K562 (cell line): ENCODE measurements around the gene SMAD1. TPM values are rescaled to one million over a fixed set of nuclear protein-coding genes. Genes with fewer than 3 reads are reported as not detected.
A peak's percentile ranks its signal among the peaks of the same experiment; 100 is the strongest.

Source experiments
- ATAC-seq: fragments of 200-7000 bp; cut with Tn5 transposase; 3 replicates; pipeline ENCODE4 v1.9.1; 2020; ENCODE audit warnings: moderate library complexity
- Bru-seq: library from RNA; stranded (reverse); fragments of 400-500 nt; gene quantifications from one replicate; lab custom pipeline; 2021; lab: Mats Ljungman, UMichigan
- BruChase-seq, 2 experiments: library from RNA; stranded (reverse); fragments of 400-500 nt; gene quantifications; one replicate each; lab custom pipeline; 2021; lab: Mats Ljungman, UMichigan
- BruUV-seq: library from RNA; stranded (reverse); fragments of 400-500 nt; replicated peaks from 2 replicates; lab custom pipeline; 2021; lab: Mats Ljungman, UMichigan
- CTCF ChIA-PET: fragments of 300-600 bp; formaldehyde crosslinking; extraction: SDS; loops from one replicate; lab custom pipeline; 2021; ENCODE audit warnings: low intra/inter-chr PET ratio; lab: Yijun Ruan, JAX
- POLR2A ChIA-PET: fragments of 300-600, 350-650 bp; sonication (Branson Sonifier 250); formaldehyde crosslinking; extraction: SDS; loops from one replicate; lab custom pipeline; 2021; ENCODE audit warnings: antibody characterized with exemption, inconsistent platforms; lab: Yijun Ruan, JAX
- DNase-seq, 4 experiments: peaks; one replicate each; pipeline versions ENCODE4 v3.0.0 to v3.0.0-alpha.2; 2011 to 2018; ENCODE audit warnings: low spot score in 3 of 4, mixed read lengths in 3 of 4; ENCODE audit errors: extremely low read depth in 1 of 4
- FAIRE-seq: peaks from 2 replicates; lab custom pipeline; 2011; peaks lifted over from hg19 to GRCh38; lab: Jason Lieb, UNC
- H2AFZ ChIP-seq: 2 replicates; pipeline ENCODE4 v1.6.0; 2011; ENCODE audit warnings: low read depth, low read length, control low read depth, inconsistent platforms
- H3K27ac ChIP-seq: fragments of 200-600 bp; 3 replicates; pipeline ENCODE4 v1.8.0; 2011; ENCODE audit warnings: low read depth, mild to moderate bottlenecking, control low read depth, inconsistent platforms, low read length, moderate library complexity, mixed read lengths; ENCODE audit errors: extremely low read depth
- H3K27me3 ChIP-seq, 2 experiments: fragments of 300-600 bp in 1 of 2; 2 replicates in 1 of 2; 3 replicates in 1 of 2; pipeline versions ENCODE4 v1.6.0 to v1.8.0; 2011; ENCODE audit warnings: inconsistent platforms in 2 of 2, low read length in 2 of 2, mild to moderate bottlenecking in 1 of 2, mixed read lengths in 1 of 2, moderate library complexity in 1 of 2; ENCODE audit not compliant: control insufficient read depth in 2 of 2, insufficient read depth in 2 of 2
- H3K36me3 ChIP-seq: fragments of 300-600 bp; 3 replicates; pipeline ENCODE4 v1.8.0; 2011; ENCODE audit warnings: mild to moderate bottlenecking, low read length, inconsistent platforms; ENCODE audit not compliant: control insufficient read depth, insufficient read depth
- H3K4me1 ChIP-seq, 2 experiments: fragments of 200-600 bp in 1 of 2; replicated peaks in 1 of 2; 2 replicates in 1 of 2; 3 replicates in 1 of 2; pipeline versions ENCODE4 v1.5.1 to v1.8.0; 2011; ENCODE audit warnings: inconsistent platforms in 2 of 2, low read length in 2 of 2, mild to moderate bottlenecking in 1 of 2, mixed read lengths in 1 of 2, moderate library complexity in 1 of 2; ENCODE audit not compliant: control insufficient read depth in 2 of 2, insufficient read depth in 2 of 2
- H3K4me2 ChIP-seq: 2 replicates; pipeline ENCODE4 v1.6.1; 2011; ENCODE audit warnings: low read length, control low read depth, inconsistent platforms, mixed read lengths; ENCODE audit not compliant: insufficient read depth
- H3K4me3 ChIP-seq: fragments of 200-600 bp; sonication (generic), shearing (Covaris generic); 2 replicates; pipeline ENCODE4 v1.5.1; 2016; ENCODE audit warnings: control low read depth, inconsistent platforms
- H3K79me2 ChIP-seq: fragments of 200-600 bp; 3 replicates; pipeline ENCODE4 v1.8.0; 2011; ENCODE audit warnings: low read length, inconsistent platforms; ENCODE audit not compliant: control insufficient read depth, insufficient read depth
- H3K9ac ChIP-seq, 2 experiments: 2 replicates each; pipeline versions ENCODE4 v1.6.0 to v1.6.1; 2011; ENCODE audit warnings: low read depth in 2 of 2, low read length in 2 of 2, control low read depth in 1 of 2, inconsistent platforms in 1 of 2, mild to moderate bottlenecking in 1 of 2, mixed read lengths in 1 of 2; ENCODE audit not compliant: insufficient read depth in 1 of 2
- H3K9me1 ChIP-seq: one replicate; pipeline ENCODE4 v1.6.0; 2011; ENCODE audit warnings: inconsistent platforms, mild to moderate bottlenecking, low read length, moderate library complexity; ENCODE audit not compliant: control insufficient read depth, insufficient read depth
- H3K9me3 ChIP-seq: replicated peaks from 2 replicates; pipeline ENCODE4 v1.5.1; 2011; ENCODE audit warnings: low read depth, low read length, inconsistent platforms; ENCODE audit not compliant: control insufficient read depth, insufficient read depth
- H4K20me1 ChIP-seq: replicated peaks from 2 replicates; pipeline ENCODE4 v1.6.1; 2011; ENCODE audit warnings: low read length, inconsistent platforms, mixed read lengths; ENCODE audit not compliant: control insufficient read depth, insufficient read depth
- PHF8 ChIP-seq: fragments of 200-600 bp; sonication (generic); IDR thresholded peaks from 2 replicates; pipeline ENCODE4 v1.6.1; 2012; ENCODE audit warnings: mixed run types, mild to moderate bottlenecking, inconsistent platforms, low read length, moderate library complexity, borderline replicate concordance
- SRSF9 ChIP-seq: fragments of 200-400 bp; formaldehyde crosslinking; IDR thresholded peaks from 2 replicates; pipeline ENCODE4 v1.6.1; 2017; ENCODE audit warnings: low read depth, low read length, borderline replicate concordance
- UBTF ChIP-seq, 2 experiments: IDR thresholded peaks; 2 replicates each; pipeline ENCODE4 v1.6.1; 2012; ENCODE audit warnings: improper control_type of control experiment in 2 of 2, low read depth in 2 of 2, low read length in 2 of 2, borderline replicate concordance in 1 of 2
- ZNF217 ChIP-seq: sonication (generic); formaldehyde crosslinking; IDR thresholded peaks from 2 replicates; pipeline ENCODE4 v1.8.0; 2022; ENCODE audit warnings: mild to moderate bottlenecking, missing genetic modification reagents
- WGBS: fragments of 100-300 bp; shearing (Covaris generic); methylation state at CpG from one replicate; pipeline ENCODE4 v1.1.6; 2016; ENCODE audit warnings: low coverage, mixed read lengths; ENCODE audit not compliant: insufficient coverage; ENCODE audit errors: missing lambda C conversion rate; 5-methylcytosine and 5-hydroxymethylcytosine counted together
- in situ Hi-C: fragments of 300-500 bp; cut with MboI; formaldehyde crosslinking; loops from 4 replicates; pipeline ENCODE4 v1.15.0; 2018; ENCODE audit warnings: inconsistent platforms, mixed read lengths
- intact Hi-C: fragments of 100-400 bp; cut with micrococcal nuclease; formaldehyde crosslinking; loops from 2 replicates; pipeline ENCODE4 v1.14.2; 2022
- long read RNA-seq, 3 experiments: library from polyadenylated mRNA in 2 of 3; library from RNA in 1 of 3; unstranded in 2 of 3; stranded (forward) in 1 of 3; transcript quantifications; one replicate each; pipeline ENCODE4 v2.0.0, GENCODE V29; 2019 to 2022
- polyA minus RNA-seq, 3 experiments: library from RNA; depleted of rRNA, polyadenylated mRNA; stranded (reverse); fragments of >200 nt; gene quantifications; 2 replicates each; pipeline ENCODE4 v1.2.3, GENCODE V29; 2011
- polyA plus RNA-seq, 8 experiments: library from polyadenylated mRNA; depleted of rRNA in 4 of 8; stranded (reverse) in 5 of 8; unstranded in 3 of 8; fragments of >200 nt; fragmentation: Nextera tagmentation in 2 of 8; fragmentation: Illumina TruSeq in 1 of 8; extraction: Ambion mirVana in 2 of 8; extraction: Trizol in 1 of 8; gene quantifications; 2 replicates each; pipeline versions ENCODE4 v1.2.1 to v1.2.3, GENCODE V29; 2011 to 2014; ENCODE audit warnings: inconsistent platforms in 1 of 8, missing spikeins in 1 of 8
- total RNA-seq, 7 experiments: library from RNA; depleted of rRNA in 6 of 7; stranded (reverse); fragments of >200 nt in 6 of 7; fragmentation: Illumina TruSeq in 2 of 7; extraction: Trizol in 2 of 7; gene quantifications; 2 replicates each; pipeline versions ENCODE4 v1.2.1 to v1.2.3, GENCODE V29; 2011 to 2021; ENCODE audit warnings: low replicate concordance in 1 of 7

The SMAD1 gene
- total RNA-seq (2011; cell fraction: chromatin; rRNA removed; ENCODE audit: low replicate concordance): 0.70 TPM in 1 of 2 replicates, not detected in the other
- total RNA-seq (2011; cell fraction: nucleolus; rRNA removed): not detected in 2 replicates
- 0.22 TPM in 1 of 2 replicates, not detected in the other for total RNA-seq (2011; cell fraction: nucleoplasm; rRNA removed)
- total RNA-seq (2014; rRNA removed) (0.05 and 0.20 TPM in 2 replicates), total RNA-seq (2014; rRNA removed; fragmentation: Illumina TruSeq; extraction: Trizol) (0.13 TPM in 1 of 2 replicates, not detected in the other), total RNA-seq (2015; rRNA removed; fragmentation: Illumina TruSeq; extraction: Trizol) (0.30 and 0.54 TPM in 2 replicates), total RNA-seq (2021) (not detected in 2 replicates), polyA plus RNA-seq (2011; rRNA removed) (0.29 and 9.1 TPM in 2 replicates), polyA plus RNA-seq (2014; fragmentation: Illumina TruSeq; extraction: Trizol) (0.14 and 0.25 TPM in 2 replicates), polyA plus RNA-seq (2014; fragmentation: Nextera tagmentation; extraction: Ambion mirVana) (under 1 TPM in 1 of 2 experiments, not detected in 1; 0.17 TPM), polyA plus RNA-seq (2014; rRNA removed) (0.05 and 0.32 TPM in 2 replicates), polyA minus RNA-seq (2011; rRNA and poly(A)+ RNA removed) (0.60 and 12.5 TPM in 2 replicates), Bru-seq, nascent RNA (percentile 24 among the genes with signal in this experiment), BruChase-seq, experiment 1, labeled RNA remaining after a 2-hour chase (percentile 22 among the genes with signal in this experiment), BruChase-seq, experiment 2, labeled RNA remaining after a 6-hour chase (percentile 22 among the genes with signal in this experiment)
- polyA plus RNA-seq (2011; cell fraction: cytosol; rRNA removed): 5.9 and 10.3 TPM in 2 replicates
- polyA plus RNA-seq (2011; cell fraction: nucleus; rRNA removed): 0.14 and 6.0 TPM in 2 replicates
- 0.07 and 0.12 TPM in 2 replicates for polyA plus RNA-seq (2012)
- polyA minus RNA-seq (2011; cell fraction: cytosol; rRNA and poly(A)+ RNA removed): 4.5 TPM in 1 of 2 replicates, not detected in the other
- polyA minus RNA-seq (2011; cell fraction: nucleus; rRNA and poly(A)+ RNA removed): 0.40 and 7.2 TPM in 2 replicates
- long read RNA-seq, experiment 1: 0 reads
- long read RNA-seq, experiment 2: 0 reads
- long read RNA-seq, experiment 3: 0 reads

DNA sequence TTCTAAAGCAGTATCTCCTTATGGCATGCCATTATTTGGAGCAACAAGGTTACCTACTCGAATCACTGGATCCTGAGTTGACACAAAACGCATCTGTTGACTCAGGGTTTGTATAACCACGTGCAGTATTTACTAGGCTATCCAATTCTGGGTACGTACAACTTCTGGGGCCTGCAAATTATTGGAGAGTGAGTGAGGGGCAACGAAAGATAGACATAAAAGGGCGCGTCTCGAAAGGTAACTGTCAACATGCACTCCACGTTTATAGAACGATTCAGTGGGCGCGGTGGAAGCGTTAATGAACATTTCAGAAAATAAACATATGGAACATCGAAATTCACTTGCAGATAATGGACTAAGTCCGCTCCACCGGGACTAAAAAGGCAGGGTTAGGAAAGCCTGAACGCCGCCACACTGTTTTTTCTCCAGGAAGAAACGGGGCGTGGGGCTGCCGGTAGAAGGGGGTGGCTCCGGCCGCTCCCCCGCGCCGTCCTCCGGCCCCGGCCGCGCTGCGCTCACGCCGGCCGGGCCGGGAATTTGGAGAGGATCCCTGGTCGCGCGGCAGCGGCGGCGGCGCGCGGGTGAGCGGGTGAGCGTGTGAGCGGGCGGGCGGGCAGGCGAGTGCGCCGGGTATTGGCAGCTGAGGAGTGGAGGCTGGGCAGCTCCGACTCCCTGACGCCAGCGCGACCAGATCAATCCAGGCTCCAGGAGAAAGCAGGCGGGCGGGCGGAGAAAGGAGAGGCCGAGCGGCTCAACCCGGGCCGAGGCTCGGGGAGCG lies at the start of gene SMAD1:
Gene SMAD1 (plus strand): TSS at position 690 of the 778 bp plus-strand sequence. CDS start 32,761 bp downstream, outside the sequence.
- Histone ChIP-seq H3K9me3 (no peaks in the 10 kb centered on the region), H3K27ac (no peak within 1 kb of the TSS), H4K20me1 (no peaks in the 10 kb centered on the region), H3K4me1 (peaks cover 0 to 13% of the 10 kb centered on the region in 2 experiments; a peak in 2 of 5 replicates), H3K9ac (0 out of 4 replicates have a peak within 1 kb of the TSS, but pooled peaks of 1 of the 2 experiments have one; percentile 17), H3K79me2 (no peaks in the 10 kb centered on the region), H3K4me2 (no peak within 1 kb of the TSS; the same call in 1 of the 2 replicates), H3K4me3 (peak within 1 kb of the TSS; percentile 23; the same call in 1 of the 2 replicates), H3K9me1 (no peaks in the 10 kb centered on the region), H3K36me3 (no peaks in the 10 kb centered on the region), H2AFZ (no peak within 1 kb of the TSS), H3K27me3 (peaks cover 17 to 28% of the 10 kb centered on the region in 2 experiments)
- in situ Hi-C loops (no loop called here), intact Hi-C loops (no loop called here)
- DNase-seq (peak; percentile 6 to 18 (median 12)), FAIRE-seq (no peak), ATAC-seq (peak; percentile 81)
- POLR2A ChIA-PET: no interaction called here
- no TSS peak for BruUV-seq
- WGBS: 5% methylated on average over 33 of the region's 65 CpGs
- CTCF ChIA-PET: no interaction called here
- TF ChIP-seq PHF8: peak; percentile 33; the same call in 1 of the 2 replicates
- TF ChIP-seq ZNF217: no peak
- TF ChIP-seq UBTF (IDR thresholded peaks at IDR 0.05; ENCODE audit: borderline replicate concordance in 1 of 2, low read depth in 2 of 2, low read length in 2 of 2): peak in 1 of 2 experiments; percentile 36; a peak in 1 of 4 replicates
- no peak for TF ChIP-seq SRSF9
